Measurements from ENCODE around the gene ANO5. TPM values are rescaled to one million over a fixed set of nuclear protein-coding genes. Genes with fewer than 3 reads are reported as not detected.

Gene ANO5
- total and polyA plus RNA-seq, 2 of the 8 experiments (the other 6 are each of a cell fraction or from before 2014, with no cell fraction given) = 2.6 to 5.0 TPM

GRCh38 chr11:22208151-22208858 lies 15.4 kb downstream of the ANO5 start:
- Histone ChIP-seq H3K23me2 (ENCODE audit: low read depth, low read length) (no peaks in the 10 kb centered on the region), H4K91ac (replicated peaks; ENCODE audit: insufficient read length, low read length) (no peak overlapping the region), H3K79me2 (ENCODE audit: control insufficient read depth in 1 of 2, insufficient read depth in 2 of 2, low read length in 2 of 2) (no peaks in the 10 kb centered on the region), H2AFZ (ENCODE audit: low read length) (no peak overlapping the region), H3K4me3 (ENCODE audit: extremely low read depth in 1 of 4, insufficient read depth in 2 of 4, low read depth in 3 of 4, low read length in 4 of 4) (no peak overlapping the region), H2BK15ac (ENCODE audit: low read length) (no peak overlapping the region), H3K4me1 (replicated peaks in 1 of 4; ENCODE audit: control insufficient read depth in 3 of 4, insufficient read depth in 4 of 4, low read length in 3 of 4) (no peaks in the 10 kb centered on the region), H3K18ac (ENCODE audit: extremely low read depth, low read length) (no peak overlapping the region), H3K27ac (ENCODE audit: low read depth, low read length) (no peak overlapping the region), H3K4me2 (ENCODE audit: insufficient read depth in 1 of 2, low read depth in 2 of 2, low read length in 2 of 2) (no peak overlapping the region), H3K9ac (replicated peaks in 1 of 4; ENCODE audit: extremely low read depth in 1 of 4, low read depth in 3 of 4, low read length in 3 of 4) (no peak overlapping the region), H3K79me1 (ENCODE audit: low read depth, low read length) (no peaks in the 10 kb centered on the region), H2AK5ac (ENCODE audit: low read depth, low read length) (no peak overlapping the region), H4K8ac (ENCODE audit: extremely low read depth, insufficient read depth, low read length) (no peak overlapping the region), H2BK120ac (replicated peaks; ENCODE audit: low read depth, low read length) (no peak overlapping the region), H2BK12ac (ENCODE audit: low read depth, low read length) (no peak overlapping the region), H2BK20ac (ENCODE audit: low read length) (no peak overlapping the region), H3K23ac (ENCODE audit: insufficient read length) (no peak overlapping the region), H4K20me1 (replicated peaks in 1 of 2; ENCODE audit: control insufficient read depth in 1 of 2, insufficient read depth in 2 of 2, low read length in 2 of 2) (peaks cover 0 to 2% of the 10 kb centered on the region in 2 experiments), H3K56ac (replicated peaks; ENCODE audit: insufficient read length, low read depth, low read length) (no peak overlapping the region), H4K5ac (ENCODE audit: insufficient read length, low read depth, low read length) (no peak overlapping the region), H3K27me3 (replicated peaks in 1 of 4; ENCODE audit: control insufficient read depth in 3 of 4, extremely low read depth in 1 of 4, insufficient read depth in 3 of 4, low read length in 3 of 4) (no peaks in the 10 kb centered on the region), H3K9me3 (ENCODE audit: insufficient read depth in 2 of 2, low read depth in 1 of 2, low read length in 1 of 2) (no peaks in the 10 kb centered on the region), H2BK5ac (ENCODE audit: low read depth, low read length) (no peak overlapping the region), H3K36me3 (ENCODE audit: control insufficient read depth in 2 of 4, insufficient read depth in 4 of 4, low read length in 3 of 4) (no peaks in the 10 kb centered on the region), H3K4ac (replicated peaks; ENCODE audit: insufficient read length, low read depth, low read length) (no peak overlapping the region), H3K14ac (ENCODE audit: insufficient read length) (no peak overlapping the region)
- FAIRE-seq (no peak), DNase-seq (ENCODE audit: low read depth in 1 of 2, low spot score in 2 of 2) (no peak)
- POLR2A ChIA-PET (ENCODE audit: partially characterized antibody) = no interaction called here
- WGBS, 2 experiments (ENCODE audit: extremely low coverage in 1 of 2, insufficient coverage in 1 of 2, insufficient read length in 1 of 2, insufficient replicate concordance in 2 of 2, low coverage in 1 of 2, low lambda C conversion rate in 2 of 2, missing lambda C conversion rate in 1 of 2) = 89% methylated on average over 3 of the region's 3 CpGs; no CpG with 5 or more reads in 1 of the 2 experiments
- CTCF ChIA-PET (ENCODE audit: partially characterized antibody) = interaction anchor here (0.6 to 1.8 kb wide), 4 partner anchors 17 to 563 kb away, joined by 3 to 6 read pairs (median 4); no protein-coding TSS in a partner anchor
- TF ChIP-seq EZH2 (IDR thresholded peaks at IDR 0.05; ENCODE audit: low read depth, low read length, severe bottlenecking) = no peak
- TF ChIP-seq RBBP5 (IDR thresholded peaks at IDR 0.05; ENCODE audit: borderline replicate concordance, low read depth, low read length) = no peak
- TF ChIP-seq CREB1 (IDR thresholded peaks at IDR 0.05) = no peak
- TF ChIP-seq SUZ12 (IDR thresholded peaks at IDR 0.05; ENCODE audit: low read length) = no peak

Measured in H1 (cell line).